Measurements from ENCODE around the gene PLCL1.

- no peak for TF ChIP-seq CTCF (IDR thresholded peaks at IDR 0.05 in 8 of 11, conservative IDR thresholded peaks at IDR 0.05 in 3 of 11)
- TF ChIP-seq POLR2AphosphoS5 (IDR thresholded peaks at IDR 0.05), result no peak
These were observed 80.7 kb downstream of the PLCL1 start for GRCh38 chr2:197885126-197885525.
